Colonic mucosa (tissue), 4 donors: ENCODE data around the gene CYYR1. TPM values are rescaled to one million over a fixed set of nuclear protein-coding genes. Genes with fewer than 3 reads are reported as not detected.

Source experiments
- DNase-seq: peaks from one replicate; pipeline ENCODE4 v3.0.0-alpha.2; 2020
- H3K27ac ChIP-seq: fragments of 200-600 bp; one replicate; pipeline ENCODE4 v1.8.0; 2021
- H3K27me3 ChIP-seq: fragments of 200-600 bp; one replicate; pipeline ENCODE4 v1.8.0; 2021
- H3K36me3 ChIP-seq: fragments of 200-600 bp; one replicate; pipeline ENCODE4 v1.8.0; 2021
- H3K4me1 ChIP-seq: fragments of 200-600 bp; one replicate; pipeline ENCODE4 v1.8.0; 2021; ENCODE audit warnings: mild to moderate bottlenecking
- H3K4me3 ChIP-seq: fragments of 200-600 bp; one replicate; pipeline ENCODE4 v1.8.0; 2021
- H3K9ac ChIP-seq, 2 donors: one replicate each; pipeline ENCODE4 v1.7.0; 2013; ENCODE audit warnings: control low read depth in 2 of 2, low read depth in 2 of 2, low read length in 2 of 2
- H3K9me3 ChIP-seq: fragments of 200-600 bp; one replicate; pipeline ENCODE4 v1.8.0; 2021
- intact Hi-C: fragments of 100-400 bp; cut with DNase I; formaldehyde crosslinking; loops from one replicate; pipeline ENCODE4 v1.14.1; 2022
- total RNA-seq, 2 donors: library from RNA; stranded (reverse); fragmentation: NEBNext Ultra II Directional in 1 of 2; extraction: Animal tissue kit (Norgen Biotek cat#: 25700) in 1 of 2; gene quantifications; one replicate each; pipeline ENCODE4 v1.2.1, GENCODE V29; 2021
- TF ChIP-seq, protein P1 (sequence below): fragments of 200-600 bp; IDR thresholded peaks from one replicate; pipeline ENCODE4 v1.8.0; 2022; ENCODE audit warnings: antibody characterized with exemption, mild to moderate bottlenecking
- donor health status: healthy.
- donor health status: DM: no; HTN: no; CAD: no.
- donor health status: DM: no; HTN: no; CAD: no.

CYYR1 gene
- total RNA-seq, 2 donors from 2014 or later = 1.6 to 5.5 TPM

DNA sequence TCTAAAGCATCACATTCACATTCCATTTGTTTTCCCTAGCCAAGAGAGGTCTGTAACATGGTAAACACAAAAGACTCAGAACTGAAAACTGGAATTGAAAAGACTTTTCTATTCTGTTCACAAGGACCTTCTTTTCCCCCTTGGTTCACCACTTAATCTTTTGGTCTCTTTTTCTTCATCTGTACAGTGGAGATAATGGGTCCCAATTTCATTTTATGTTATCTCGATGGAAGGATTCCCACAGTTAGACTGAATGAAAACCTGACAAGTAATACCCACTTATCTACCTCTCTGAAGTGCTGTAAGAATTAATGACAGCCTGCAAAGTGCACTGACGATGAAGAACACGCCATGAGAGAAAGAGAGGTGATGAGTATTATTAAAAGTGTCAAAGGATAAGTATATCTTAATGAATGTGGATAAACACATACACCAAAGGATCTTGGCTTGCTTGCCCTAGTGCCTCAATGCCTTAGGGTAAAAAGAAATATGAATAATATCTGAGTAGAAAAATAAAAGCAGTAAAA, 71.5 kb downstream of the CYYR1 start:
- Histone ChIP-seq H3K27ac (no peak overlapping the region), H3K9me3 (no peaks in the 10 kb centered on the region), H3K4me3 (no peak overlapping the region), H3K27me3 (no peaks in the 10 kb centered on the region), H3K9ac (no peak overlapping the region), H3K4me1 (no peaks in the 10 kb centered on the region), H3K36me3 (no peaks in the 10 kb centered on the region)
- no peak for DNase-seq
- TF ChIP-seq, protein P1, sequence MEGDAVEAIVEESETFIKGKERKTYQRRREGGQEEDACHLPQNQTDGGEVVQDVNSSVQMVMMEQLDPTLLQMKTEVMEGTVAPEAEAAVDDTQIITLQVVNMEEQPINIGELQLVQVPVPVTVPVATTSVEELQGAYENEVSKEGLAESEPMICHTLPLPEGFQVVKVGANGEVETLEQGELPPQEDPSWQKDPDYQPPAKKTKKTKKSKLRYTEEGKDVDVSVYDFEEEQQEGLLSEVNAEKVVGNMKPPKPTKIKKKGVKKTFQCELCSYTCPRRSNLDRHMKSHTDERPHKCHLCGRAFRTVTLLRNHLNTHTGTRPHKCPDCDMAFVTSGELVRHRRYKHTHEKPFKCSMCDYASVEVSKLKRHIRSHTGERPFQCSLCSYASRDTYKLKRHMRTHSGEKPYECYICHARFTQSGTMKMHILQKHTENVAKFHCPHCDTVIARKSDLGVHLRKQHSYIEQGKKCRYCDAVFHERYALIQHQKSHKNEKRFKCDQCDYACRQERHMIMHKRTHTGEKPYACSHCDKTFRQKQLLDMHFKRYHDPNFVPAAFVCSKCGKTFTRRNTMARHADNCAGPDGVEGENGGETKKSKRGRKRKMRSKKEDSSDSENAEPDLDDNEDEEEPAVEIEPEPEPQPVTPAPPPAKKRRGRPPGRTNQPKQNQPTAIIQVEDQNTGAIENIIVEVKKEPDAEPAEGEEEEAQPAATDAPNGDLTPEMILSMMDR = no peak
- intact Hi-C loops = no loop called here

DNA sequence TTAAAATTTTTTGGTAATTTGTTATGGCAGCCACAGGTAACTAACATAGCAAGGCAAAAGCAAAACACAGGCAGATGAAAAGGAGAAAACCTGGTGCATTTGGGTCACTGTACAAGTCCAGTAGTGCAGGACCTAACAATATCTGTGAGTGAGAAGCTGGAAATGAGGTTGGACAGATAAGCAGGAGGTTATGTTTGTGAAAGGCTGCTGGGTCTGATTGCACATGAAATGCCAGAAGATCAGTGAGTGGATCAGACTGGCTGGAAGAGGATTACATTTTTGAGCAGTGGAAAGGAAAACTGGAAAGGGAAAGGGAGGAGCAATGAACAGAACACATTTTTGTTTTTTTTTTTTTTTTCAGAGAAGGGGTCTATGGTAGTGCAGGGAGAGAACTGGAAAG, 73.6 kb downstream of the CYYR1 start:
- Histone ChIP-seq H3K4me1 (no peaks in the 10 kb centered on the region), H3K27me3 (no peaks in the 10 kb centered on the region), H3K36me3 (no peaks in the 10 kb centered on the region), H3K27ac (no peak overlapping the region), H3K9ac (no peak overlapping the region), H3K9me3 (no peaks in the 10 kb centered on the region), H3K4me3 (no peak overlapping the region)
- no peak for DNase-seq
- TF ChIP-seq, protein P1 = no peak
- intact Hi-C loops = no loop called here

DNA sequence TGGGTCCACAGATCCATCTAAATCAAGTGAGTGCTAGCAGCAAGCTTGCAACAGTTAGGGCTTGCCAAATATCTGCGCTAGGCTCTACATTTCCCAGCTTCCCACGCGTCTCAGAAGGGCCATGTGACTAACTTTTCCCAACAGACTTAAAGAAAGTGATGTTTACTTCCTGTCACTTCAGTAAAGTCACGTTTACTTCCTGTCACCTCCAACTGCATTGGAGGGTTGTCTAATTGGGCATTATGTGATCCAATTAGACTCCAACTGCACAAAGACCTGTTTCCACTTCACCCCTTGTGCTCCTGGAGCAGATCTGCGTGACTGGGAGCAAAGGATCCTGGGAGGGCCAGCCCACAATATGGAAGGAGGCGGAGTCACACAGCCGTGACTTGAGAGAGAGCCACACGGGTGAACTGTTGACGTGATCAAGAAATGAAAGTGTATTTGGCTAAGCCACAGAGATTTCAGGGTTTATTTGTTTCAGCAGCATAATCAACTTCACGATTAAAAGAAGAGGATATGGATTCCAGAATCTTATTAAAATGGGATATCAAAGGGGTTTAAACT, 77.7 kb downstream of the CYYR1 start:
- Histone ChIP-seq H3K27ac (no peak overlapping the region), H3K9me3 (no peaks in the 10 kb centered on the region), H3K27me3 (no peaks in the 10 kb centered on the region), H3K4me3 (no peak overlapping the region), H3K36me3 (no peaks in the 10 kb centered on the region), H3K4me1 (no peaks in the 10 kb centered on the region), H3K9ac (no peak overlapping the region)
- DNase-seq = no peak
- intact Hi-C loops = no loop called here
- TF ChIP-seq, protein P1 = no peak

DNA sequence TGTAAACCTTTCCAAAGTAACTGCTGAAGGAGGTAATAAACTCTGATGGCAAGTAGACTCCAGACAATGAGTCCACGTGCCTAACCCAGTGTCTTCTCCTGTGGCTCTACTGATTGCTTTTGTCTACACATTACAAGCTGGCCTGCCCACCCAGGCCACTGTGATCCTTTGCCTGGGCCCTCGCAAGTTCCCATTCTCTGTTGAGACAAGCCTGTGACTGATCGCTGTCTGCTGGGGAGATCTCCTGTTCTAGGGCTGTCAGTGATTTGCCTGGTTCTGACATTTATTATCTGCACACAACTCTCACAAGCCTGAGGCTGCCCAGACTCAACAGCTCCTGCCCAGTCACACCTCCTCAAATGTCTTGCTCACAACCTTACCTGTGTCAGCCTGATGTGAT, 81.4 kb downstream of the CYYR1 start:
- Histone ChIP-seq H3K4me1 (no peaks in the 10 kb centered on the region), H3K9ac (no peak overlapping the region), H3K9me3 (no peaks in the 10 kb centered on the region), H3K27ac (no peak overlapping the region), H3K27me3 (no peaks in the 10 kb centered on the region), H3K36me3 (no peaks in the 10 kb centered on the region), H3K4me3 (no peak overlapping the region)
- no peak for DNase-seq
- intact Hi-C loops = no loop called here
- TF ChIP-seq, protein P1 = no peak

DNA sequence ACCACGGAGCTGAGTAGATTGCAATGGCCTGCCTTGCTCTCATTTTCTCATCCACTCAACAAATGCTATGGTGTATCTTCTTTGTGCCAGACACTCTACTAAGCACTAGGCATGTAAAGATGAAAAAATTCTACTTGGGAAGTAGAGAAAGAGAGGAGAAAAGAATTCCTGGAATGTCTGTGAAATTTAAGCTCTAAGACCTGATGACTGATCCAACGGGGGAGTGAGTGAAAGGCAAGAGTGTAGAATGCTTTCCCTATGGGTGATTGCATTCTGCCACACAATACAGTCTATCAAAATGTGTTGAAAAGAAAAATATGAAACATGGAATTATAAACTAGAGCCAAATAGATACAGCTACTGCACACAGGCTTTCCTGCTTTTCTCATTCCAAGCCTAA, 82.3 kb downstream of the CYYR1 start:
- no peak overlapping the region for H3K27ac ChIP-seq
- no peaks in the 10 kb centered on the region for H3K27me3 ChIP-seq
- no peak overlapping the region for H3K9ac ChIP-seq
- no peaks in the 10 kb centered on the region for H3K4me1 ChIP-seq
- DNase-seq = no peak
- no peaks in the 10 kb centered on the region for H3K9me3 ChIP-seq
- no peaks in the 10 kb centered on the region for H3K36me3 ChIP-seq
- intact Hi-C loops = no loop called here
- no peak overlapping the region for H3K4me3 ChIP-seq
- TF ChIP-seq, protein P1 = no peak
